Activated naive CD4-positive, alpha-beta T cell (primary cell): Measurements from ENCODE around the gene DNAI1.
A peak's percentile ranks its signal among the peaks of the same experiment; 100 is the strongest.

Experiments
- DNase-seq, 4 experiments: peaks; one replicate each; lab custom pipeline; 2025; lab: John Stamatoyannopoulos, UW

DNAI1 gene

DNA sequence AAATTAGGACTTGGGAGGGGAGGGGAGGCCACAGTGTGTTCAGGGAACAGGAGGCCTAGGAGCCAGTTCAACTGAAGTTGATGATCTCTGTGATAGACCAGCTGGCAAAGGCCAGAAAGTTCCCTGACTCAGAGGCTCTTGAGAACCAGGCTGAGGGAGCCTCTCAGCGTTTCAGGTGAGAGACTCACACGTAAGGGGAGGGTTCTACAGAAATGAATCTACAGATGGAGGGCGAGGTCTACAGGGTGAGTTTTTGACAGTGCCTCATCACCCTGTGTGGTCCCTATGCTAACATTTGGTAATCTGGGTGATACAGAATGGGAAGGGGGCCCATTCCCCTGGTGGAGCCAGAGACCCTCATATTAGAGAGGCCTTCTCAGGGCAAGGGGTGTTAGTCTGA is 32.2 kb downstream of the DNAI1 start:
- no peak for DNase-seq

DNA sequence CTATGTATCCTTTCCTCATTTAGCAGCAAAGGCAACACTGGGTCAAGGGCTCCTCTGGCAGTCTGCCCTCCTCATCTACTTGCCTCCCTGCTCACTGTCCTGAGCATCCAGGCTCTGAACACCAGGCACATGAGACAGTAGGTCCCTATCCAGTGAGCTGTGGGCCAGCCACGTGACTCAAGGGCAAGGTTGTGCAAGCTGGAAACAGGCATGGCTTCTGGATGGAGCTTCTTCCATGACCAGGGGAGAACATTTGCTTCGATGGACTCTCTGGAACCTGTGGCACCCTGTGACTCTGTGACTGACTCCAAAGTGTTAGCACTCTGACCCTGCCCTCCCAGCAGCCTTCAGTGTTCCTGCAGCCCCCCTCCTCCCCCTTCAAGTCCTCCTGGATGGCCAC is 33.0 kb downstream of the DNAI1 start:
- no peak for DNase-seq

DNA sequence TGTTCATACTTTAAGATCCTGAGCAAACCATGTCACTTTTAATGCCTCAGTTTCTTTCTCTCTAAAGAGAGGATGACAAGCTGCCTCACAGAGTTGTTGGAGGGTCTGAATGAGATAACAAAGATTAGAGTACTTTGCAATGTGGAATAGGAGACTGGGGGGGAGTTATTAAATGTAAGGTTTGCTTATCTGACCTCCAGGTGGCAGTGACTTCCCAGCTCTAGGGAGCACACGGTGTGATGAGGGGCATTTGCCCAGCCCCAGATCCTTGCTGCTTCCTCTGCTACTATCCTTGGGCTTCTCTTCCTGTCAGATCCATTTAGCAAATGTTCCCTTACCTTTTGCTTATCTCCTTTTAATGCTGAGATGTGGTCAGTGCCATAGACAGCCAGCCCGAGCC is 33.4 kb downstream of the DNAI1 start:
- DNase-seq, result no peak

DNA sequence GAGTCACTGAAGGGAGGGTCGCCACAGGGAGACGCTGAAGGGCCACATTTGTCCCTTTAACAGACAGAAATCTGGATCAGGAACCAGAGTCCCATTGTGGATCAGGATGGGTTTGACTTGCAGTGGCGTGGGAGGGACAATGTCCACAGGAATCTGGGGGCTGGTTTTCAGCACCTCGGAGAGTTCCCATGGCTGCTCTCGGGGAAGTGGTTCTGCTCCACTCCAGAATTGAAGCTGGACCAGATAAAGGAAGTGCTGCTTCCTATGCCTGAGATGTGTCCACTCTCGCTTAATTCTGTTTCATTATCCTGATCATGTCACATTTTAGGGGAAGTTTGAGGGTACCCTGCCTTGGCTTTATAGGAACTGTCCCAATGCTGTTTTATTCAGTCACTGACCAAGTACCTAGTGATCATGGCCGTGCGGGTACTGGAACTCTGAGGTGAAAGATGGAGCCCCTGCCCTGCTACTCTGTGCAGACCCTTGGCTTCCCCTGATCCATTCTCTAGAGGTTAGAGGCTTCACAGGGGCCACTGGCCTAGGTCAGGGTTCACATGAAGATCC is 35.4 kb downstream of the DNAI1 start:
- DNase-seq, result peak in 2 of 4 experiments; percentile 7 to 12

DNA sequence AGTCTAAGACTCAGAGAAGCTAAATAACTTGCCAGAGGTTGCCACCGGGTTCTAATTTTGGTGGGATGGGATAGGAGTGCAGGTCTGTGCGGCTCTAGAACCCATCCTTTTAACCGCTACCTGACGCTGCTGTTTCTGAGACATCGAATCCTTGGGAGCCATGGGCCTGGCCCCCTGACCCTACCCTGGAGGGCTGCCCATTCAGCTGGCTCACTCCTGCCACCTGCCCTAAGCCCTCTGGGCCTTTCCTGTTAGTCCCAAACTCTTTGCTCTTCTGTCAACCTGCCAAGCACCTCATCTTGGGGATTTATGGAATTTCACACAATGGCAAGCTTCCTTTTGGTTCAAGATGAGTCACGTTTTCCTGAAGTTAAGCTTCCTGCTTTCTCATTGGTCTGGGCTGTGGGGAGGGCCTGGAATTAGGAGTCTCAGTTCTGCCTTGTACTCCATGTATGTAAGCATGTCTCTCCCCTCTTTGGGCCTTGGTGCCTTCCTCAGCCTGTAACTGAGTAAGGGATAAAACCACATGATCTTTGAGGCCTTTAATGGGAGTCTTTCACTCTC is 37.6 kb downstream of the DNAI1 start:
- DNase-seq, result no peak

DNA sequence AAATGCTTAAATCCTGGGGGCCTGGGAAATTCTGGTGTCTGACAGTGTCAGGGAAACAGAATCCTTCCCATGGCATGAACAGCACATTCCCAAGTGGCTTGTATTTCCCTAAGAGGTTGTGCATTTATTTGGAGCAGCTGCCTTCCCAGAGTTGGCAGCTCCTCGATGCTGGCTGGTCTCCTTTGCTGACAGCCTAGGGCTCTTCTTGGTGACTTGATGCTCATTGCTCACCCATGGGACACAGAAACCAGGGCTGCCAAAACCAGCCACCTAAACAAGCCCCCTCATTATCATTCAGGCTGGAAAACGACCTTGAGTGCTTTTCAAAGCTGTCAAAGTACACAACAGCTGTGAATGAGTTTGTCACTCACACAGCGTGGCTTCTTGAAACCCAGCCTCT is 39.9 kb downstream of the DNAI1 start:
- DNase-seq, result no peak

DNA sequence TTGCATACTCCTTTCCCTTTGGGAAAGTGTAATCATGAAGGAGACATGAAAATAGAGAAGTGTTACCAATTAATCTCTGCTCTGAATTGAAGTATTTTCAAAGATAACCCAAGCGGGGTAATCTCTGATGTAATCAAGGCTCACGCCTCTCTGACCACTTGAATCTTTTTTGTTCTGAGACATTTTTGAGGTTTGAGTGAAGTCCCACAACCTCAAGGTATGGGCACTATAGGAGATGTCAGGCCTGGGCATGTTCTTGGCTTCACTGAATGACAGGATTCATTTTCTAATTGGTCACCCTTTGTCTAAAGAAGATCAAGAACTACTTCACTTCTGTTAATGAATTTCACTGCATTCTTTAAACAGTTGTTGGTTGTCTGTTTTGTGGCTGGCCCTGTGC is 40.5 kb downstream of the DNAI1 start:
- no peak for DNase-seq

DNA sequence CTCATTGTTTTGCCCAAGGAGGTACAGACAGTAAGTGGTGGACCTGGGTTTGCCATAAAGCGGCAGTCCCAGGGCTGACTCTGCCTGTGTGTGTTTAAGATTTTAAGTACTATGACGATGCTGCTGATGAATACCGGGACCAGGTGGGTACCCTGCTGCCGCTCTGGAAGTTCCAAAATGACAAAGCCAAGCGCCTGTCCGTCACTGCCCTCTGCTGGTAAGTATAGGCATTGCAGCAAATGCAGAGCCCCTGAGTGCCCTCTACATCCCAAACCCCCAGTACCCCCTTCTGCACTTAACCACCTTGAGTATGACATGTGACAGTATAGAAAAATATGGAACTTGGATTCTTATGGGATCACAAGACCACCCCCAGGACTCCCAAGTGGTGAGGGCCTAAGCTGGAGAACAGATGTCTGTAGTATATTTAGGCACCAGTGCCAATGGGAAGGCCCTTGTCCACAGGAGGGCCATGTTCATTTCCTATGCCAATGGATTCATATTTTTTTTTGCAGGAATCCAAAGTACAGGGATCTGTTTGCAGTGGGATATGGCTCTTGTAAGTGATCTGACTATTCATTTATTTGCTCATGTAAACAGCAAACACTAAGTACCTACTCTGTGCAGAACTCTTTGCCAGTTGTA is 42.1 kb downstream of the DNAI1 start:
- DNase-seq, result peak; percentile 45 to 64 (median 59)

DNA sequence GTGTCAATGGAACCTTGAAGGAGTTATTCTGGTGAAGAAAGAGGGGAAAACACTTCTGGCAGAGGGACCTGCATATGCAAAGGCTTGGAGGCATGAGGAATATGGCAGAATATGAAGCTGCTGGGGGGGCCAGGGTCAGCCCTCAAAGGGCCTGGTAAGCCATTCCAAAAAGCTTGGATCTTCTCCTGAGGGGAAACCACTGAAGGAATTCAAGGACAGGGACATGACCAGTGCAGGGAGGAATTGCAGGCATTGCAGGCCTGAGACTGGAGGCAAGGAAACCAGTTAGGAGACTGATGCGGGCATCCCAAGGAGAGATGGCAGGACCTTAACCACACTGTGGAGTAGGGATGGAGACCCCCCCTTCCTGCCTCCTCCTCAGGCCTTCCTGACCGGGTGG is 42.8 kb downstream of the DNAI1 start:
- no peak for DNase-seq

DNA sequence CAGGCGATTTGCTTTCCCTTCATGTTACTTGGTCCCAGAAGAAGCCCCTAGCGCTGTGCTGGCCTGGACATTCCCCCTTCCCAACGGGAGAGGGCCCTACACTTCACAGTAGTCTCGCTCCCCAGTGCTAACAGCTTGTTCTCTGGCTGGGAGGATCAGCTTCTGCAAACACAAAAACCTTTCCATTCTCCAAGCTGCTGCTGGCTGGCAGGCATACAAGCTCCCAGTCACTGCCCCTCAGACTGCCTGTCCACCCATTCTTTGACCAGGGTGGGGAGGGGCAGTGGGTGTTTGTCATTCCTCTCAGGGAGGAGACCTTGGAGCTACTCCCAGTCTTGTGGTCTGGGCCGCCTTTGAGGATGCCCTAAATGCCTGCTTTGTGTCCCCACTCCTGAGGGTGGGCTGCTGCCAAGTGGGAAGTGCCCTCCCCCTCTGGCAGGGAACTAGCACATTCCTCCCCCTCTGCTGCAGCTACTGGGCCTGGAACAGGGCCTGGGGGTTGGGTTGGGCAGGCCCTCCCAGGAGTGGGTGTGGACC is 43.4 kb downstream of the DNAI1 start:
- no peak for DNase-seq

DNA sequence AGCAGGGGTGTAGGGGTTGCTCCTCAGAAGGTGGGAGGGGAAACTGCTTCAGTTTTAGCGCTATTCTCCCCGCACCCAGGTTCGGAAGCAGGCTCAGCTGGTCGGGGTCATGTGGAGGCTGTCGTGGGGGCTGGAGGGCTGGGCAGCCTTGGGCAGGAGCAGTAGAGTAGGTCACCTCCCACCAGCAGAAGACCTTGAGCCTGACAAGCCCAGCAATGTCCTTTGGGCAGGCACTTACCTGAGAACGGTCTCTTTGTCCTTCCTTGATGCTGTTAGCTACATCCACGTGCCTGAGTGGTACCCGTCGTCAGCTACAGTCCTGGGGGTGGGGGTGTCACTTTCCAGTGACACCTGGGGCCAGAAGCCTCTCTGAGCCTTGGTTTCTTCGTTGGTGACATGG is 43.9 kb downstream of the DNAI1 start:
- no peak for DNase-seq

DNA sequence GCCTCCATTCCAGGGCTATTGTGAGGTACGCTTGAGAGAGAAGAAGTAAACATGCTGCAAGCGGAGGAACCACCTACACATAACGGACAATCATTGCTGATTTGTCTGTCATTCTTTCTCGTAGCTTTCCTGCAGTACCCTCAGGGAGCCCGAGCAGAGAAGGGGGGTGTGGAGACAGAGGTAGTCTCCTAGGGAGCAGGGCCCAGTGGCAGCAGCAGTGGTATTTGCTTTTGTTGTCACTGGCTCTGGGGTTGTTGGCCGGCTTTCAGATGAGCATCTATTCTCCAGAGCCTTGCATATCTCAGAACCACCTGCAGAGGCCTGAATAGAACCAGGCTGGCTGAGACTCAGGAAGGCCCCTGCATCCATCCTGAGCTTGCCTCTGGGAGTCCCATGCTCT is 44.3 kb downstream of the DNAI1 start:
- no peak for DNase-seq

DNA sequence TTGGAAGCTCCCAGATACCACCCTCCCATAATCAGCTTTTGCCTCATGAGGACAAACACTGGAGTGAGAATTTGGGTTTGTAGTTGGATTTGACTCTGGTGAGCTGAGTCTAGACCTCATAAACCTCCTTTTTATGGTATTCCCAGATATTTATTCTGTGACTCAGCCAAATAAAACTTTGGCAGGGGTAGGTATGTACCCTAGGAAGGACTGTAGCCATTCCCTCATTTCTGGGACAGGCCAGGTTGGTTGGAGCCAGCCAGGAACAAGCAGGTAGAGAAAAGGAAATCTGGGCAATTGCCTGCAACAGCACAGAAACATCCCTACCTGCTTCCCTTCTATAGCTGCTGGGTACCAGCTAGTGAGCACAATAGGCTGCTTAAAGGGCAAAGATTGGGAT is 44.8 kb downstream of the DNAI1 start:
- no peak for DNase-seq

DNA sequence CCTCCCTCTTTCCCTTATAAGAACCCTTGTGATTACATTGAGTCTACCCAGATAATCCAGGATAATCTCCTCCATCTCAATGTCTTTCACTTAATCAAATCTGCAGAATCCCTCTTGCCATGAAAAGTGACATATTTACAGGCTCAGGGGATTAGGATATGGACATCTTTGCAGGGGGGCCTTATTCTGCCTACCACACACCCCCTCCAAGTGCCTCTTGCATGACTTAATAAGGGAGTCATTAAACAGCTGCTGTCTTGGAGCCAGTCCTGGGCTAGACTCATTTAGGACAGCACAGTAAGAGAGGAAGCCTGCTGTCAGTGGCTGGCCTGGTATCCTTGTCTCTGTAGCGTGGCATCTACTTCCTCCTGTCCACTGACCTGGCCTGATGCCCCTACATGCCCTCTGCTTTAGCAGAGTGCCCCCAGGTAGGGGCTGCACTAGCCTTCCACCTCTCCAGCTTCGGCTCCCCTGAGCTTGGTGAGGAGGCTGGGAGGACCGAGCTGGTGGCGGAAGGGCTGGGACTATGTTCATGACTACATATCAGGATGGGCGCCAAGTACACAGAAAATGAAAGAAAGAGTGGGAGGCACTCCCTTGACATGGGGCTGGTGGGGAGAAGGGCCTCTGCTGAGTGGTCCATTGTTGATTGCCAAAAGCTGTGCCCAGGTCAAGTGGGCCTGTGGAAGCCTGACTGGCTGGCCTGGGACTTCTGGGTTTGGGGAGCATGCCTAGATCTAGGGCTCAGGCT is 46.9 kb downstream of the DNAI1 start:
- no peak for DNase-seq

DNA sequence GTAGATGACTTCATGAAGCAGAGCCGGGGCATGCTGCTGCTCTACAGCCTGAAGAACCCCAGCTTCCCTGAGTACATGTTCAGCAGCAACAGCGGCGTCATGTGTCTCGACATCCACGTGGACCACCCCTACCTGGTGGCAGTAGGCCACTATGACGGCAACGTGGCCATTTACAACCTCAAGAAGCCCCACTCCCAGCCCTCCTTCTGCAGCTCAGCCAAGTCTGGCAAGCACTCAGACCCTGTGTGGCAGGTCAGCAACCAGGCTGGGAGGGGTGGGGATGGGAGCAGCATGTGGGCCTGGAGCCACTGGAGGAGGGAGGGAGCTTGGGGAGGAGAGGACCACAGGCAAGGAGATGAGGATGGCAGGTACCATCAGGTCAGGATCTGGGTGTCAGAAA is 48.0 kb downstream of the DNAI1 start:
- DNase-seq, result no peak

DNA sequence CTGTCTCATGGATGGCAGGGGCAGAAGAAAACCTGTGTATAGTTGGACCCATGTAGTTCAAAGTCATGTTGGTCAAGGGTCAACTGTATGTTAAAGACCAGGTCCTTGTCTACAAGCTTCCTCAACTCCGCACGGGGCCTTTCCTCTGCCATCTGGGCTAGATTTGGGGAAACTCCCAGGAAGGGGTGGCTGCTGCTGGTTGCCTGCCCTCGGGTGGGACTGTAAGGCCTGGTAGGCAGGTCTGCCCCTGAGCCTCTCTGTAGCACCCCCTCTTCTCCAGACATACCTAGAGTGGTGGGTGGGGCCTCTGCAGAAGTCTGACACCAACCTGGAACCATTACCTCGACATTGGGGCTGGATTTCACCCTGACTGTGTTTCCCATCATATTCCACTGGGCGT is 49.0 kb downstream of the DNAI1 start:
- no peak for DNase-seq

DNA sequence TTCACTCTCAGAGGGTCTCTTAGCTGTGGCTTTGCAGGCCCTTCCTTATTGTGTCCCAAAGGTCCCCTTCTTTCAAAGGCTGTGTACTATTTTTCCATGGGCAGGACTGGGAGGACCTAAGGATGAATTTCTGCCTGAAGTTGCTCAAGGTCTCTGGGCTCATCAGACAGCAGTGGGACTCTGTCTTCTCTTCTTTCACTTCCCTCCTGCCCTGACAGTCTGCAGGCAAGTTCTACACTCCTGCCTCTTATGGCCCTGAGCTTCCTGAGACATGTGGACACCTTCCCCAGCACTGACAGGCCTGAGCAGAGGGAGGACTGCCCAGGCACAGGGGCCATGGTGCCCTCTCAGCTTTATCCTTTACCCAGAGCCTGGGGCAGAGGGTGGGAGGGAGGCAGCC is 49.4 kb downstream of the DNAI1 start:
- DNase-seq, result no peak

DNA sequence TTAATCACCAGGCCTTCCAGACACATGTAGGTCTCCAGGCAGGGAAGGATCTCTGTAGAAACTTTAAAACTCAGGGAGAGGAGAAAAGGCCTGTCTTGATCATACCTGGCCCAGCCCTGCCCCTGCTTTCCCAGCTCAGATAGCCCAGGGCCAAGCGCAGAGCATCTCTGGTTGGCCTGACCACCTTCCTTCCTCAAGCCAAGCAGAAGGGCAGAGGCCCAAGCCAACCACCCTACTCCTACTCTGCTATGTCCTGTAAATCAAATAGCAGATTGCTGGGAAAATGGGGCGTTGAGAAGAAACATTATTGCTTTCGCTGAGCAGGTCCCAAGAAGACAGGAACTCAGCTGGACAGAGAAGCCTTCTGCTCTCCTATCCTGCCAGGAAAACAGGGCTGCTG is 49.9 kb downstream of the DNAI1 start:
- DNase-seq, result no peak

DNA sequence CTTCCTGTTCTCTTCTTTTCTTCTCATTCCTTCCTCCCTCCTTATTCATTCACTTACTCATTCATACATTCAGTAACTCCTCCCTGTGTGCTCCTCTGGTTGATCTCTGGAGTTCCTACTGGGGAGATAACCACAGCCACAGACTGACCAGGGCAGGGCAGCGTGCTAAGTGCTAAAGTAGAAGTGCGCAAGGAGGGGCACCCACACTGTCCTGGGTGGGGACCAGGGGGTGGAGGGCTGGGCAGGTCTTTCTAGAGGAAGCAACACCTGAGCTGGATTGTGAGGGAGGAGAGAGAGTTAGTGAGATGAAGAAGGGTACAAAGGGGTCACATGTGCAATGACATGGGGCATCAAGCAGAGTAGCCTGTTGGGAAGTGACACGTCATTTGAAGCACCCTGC is 50.3 kb downstream of the DNAI1 start:
- no peak for DNase-seq

DNA sequence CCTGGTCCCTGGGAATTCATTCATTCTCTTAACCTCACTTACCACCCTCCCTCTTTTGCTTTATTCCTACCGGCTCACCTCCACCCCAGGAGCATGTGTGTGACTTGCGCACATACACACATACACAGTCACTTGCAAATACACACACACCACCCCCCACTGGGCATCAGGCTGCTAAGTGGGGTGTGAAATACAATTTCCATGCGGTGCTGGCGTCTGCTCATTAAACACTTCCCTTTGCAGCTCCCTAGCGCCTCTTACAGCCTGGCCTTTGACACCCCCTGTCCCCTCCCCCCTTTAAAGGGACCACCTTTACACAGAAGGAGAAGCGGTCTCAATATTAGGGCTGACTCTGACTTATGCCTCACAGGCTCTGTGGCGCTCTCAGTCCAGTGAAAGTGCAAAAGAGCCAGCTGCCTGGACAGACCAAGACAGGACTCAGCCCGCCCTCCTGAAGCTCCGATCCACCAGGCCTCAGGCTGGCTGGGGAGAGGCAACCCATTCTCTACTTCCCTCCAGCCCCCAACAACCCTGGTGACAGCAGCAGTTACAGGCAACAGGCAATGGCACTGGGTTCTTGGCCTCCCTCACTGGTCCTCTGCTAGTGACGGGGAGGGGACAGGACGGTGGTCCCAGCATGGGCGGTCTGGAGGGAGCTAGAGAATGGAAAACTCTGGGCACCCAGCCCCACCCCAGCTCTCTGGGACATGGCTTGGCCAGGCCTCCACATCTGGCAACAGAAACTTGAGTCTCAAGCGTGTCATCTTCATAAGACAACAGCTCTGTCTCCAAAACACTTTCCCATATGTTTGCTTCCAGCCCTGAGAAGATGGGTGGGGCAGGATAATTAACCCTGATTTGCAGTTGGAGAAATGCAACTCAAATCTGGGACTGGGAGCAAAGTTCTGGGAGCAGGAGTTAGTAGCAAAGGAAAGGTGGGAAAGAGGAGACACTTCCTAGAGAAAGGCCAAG is 52.2 kb downstream of the DNAI1 start:
- DNase-seq, result no peak

DNA sequence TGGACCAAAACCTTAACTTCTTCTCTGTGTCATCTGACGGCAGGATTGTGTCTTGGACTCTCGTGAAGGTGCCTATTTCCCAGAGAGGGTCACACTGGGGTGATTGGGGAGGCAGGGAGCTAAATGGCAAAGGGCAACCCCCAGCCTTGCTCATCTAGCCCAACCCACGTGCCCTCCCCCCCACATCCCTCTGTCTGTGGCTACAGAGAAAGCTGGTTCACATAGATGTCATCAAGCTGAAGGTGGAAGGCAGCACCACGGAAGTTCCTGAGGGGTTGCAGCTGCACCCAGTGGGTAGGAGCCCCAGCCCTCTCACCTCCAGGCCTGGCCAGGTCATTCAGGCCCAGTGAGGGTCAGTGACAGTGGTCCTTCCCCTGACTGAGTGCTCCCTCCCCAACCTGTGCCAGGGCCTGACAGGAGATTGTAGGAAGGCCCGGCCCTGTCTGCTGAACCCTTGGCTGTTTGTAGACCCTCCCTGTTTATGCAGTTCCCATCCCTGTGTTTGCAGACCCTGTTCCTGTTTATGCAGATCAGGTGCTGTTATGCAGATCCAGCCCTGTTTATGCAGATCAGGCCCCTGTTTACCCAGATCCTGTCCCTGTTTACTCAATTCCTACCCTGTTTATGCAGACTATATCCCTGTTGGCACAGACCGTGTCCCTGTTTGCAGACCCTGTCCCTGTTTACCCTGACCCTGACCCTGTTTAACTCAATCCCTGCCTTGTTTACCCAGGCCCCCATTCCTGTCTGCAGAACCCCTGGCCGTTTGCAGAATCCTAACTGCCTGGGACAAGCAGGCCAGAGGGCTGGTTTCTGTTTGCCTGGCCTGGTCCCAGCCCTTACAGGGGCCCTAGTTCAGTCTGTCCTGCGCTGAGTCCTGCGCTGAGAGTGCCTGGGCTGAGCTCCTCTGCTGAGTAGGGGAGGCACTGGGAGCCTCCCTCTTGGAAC is 53.8 kb downstream of the DNAI1 start:
- DNase-seq, result no peak
